Neural progenitor cell (in vitro differentiated cells): ENCODE results near the gene ANO3.

Experiments
- CTCF ChIP-seq: fragments of 200-600 bp; sonication (generic); IDR thresholded peaks from 2 replicates; pipeline ENCODE4 v1.5.1; 2017; ENCODE audit warnings: antibody characterized with exemption, mild to moderate bottlenecking
- EZH2 ChIP-seq: fragments of 200-600 bp; sonication (generic); IDR thresholded peaks from 2 replicates; pipeline ENCODE4 v1.6.1; 2017; ENCODE audit warnings: antibody characterized with exemption, mild to moderate bottlenecking, moderate library complexity
- EZH2phosphoT487 ChIP-seq: fragments of 200-600 bp; sonication (generic); IDR thresholded peaks from 2 replicates; pipeline ENCODE4 v1.6.1; 2017; ENCODE audit warnings: antibody characterized with exemption

GRCh38 chr11:26571861-26572654 lies 240.1 kb downstream of the ANO3 start, which contains the start of gene MUC15:
- TF ChIP-seq EZH2: no peak
- TF ChIP-seq CTCF: no peak
- no peak for TF ChIP-seq EZH2phosphoT487
